Activated CD4-positive, alpha-beta T cell treated with anti-CD3 and anti-CD28 coated beads for 1 hour (primary cell): Measurements from ENCODE around the gene PPIL4.
A peak's percentile ranks its signal among the peaks of the same experiment; 100 is the strongest.
"Not testable (repeated sequence)": the region's sequence is repeated elsewhere in the genome, so short reads cannot be mapped to it uniquely, and the experiment has no call there.

Experiments
- DNase-seq: peaks from one replicate; pipeline ENCODE4 v3.0.0-alpha.2; 2020

PPIL4 gene

DNA sequence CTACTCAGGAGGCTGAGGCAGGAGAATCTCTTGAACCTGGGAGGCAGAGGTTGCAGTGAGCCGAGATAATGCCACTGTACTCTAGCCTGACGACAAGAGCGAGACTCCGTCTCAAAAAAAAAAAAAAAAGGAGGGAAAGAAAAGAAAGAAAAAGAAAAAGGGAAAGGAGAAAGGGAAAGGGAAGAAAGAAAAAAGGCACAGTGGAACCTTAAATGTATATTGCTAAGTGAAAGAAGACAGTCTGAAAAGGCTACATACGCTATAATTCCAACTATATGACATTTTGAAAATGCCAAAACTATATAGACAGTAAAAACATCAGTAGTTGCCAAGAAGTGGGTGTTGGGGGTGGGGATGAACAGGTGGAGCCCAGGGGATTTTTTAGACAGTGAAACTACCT is 16.2 kb downstream of the PPIL4 start:
- DNase-seq: no peak

DNA sequence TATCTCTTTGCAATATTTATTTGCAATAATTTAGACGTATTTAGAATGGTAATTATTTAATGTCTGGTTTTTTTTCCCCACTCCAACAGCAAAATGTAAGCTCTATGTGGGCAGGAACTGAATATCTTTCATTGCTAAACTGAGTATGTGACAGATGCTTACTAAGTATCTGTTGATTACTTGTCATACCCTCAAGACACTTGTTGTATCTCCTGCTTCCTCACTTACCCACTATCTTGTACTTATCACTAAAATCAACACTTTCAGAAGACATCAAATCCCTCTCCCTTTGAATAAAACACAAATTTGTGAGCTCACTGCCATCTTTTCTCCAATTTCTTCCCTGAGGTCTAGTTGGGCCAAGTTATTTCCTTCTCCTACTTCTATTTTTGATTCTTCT is 30.3 kb downstream of the PPIL4 start:
- DNase-seq: no peak

DNA sequence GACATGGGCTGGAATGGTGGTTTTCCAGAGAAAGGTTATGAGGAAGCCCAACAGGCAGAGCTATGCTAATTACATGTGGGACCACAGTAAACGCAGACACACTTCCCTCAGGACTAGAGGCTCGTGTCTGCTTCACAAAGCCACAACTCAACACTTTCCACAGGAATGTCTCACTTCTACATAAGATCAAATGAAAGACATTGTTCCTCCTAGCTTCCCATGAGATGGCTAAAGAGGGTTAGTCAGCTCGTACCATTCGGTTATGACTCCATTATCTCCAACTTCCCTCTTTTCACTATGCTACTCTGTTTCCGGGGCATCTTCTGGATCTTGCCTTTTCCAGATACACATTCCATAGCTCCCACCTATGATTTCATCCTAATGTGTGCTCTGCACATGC is 31.9 kb downstream of the PPIL4 start:
- DNase-seq: no peak

DNA sequence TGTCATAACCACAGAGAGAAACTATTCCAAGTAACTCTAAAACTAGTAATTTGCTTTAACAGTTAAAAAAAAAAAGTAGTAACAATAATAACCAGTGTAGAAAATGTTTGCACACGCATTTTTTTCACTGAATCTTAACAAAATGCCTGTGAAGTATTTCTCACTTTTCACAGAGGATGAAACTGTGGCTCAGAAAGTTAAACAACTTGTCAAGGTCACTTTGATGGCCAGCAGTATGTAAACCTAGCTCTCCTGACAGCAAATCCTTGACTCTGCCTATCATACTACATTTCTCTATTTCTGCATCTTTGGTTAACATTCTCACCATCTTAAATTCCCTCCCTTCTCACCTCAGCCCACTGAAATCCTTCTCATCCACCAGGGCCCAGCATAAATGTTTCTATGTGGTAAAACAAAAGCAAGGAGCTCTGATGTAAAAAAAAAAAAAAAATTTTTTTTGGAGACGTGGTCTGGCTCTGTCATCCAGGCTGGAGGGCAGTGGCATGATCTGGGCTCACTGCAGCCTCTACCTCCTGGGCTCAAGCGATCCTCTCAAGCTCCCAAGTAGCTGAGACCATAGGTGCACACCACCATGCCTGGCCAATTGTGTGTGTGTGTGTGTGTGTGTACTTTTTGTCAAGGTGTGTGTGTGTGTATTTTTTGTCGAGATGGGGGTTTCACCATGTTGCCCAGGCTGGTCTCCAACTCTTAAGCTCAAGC is 34.9 kb downstream of the PPIL4 start:
- DNase-seq: no peak

DNA sequence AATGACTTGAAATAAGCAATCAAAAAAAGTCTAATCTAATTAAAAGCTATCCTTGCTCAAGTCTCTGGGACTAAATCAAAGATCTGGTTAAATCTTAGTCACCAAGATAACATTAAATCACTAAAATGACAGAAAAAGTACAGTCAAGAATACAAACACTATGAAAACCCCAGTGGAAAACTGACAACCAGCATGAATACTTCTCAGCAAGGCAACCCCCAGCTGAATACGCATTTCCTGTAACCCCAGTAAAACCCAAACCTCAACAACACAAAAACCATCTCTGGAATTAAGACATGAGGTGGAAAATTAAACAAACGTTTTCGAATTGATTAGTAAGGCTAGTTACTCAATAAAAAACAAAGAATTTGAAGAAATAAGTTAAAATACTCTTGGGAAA is 37.4 kb downstream of the PPIL4 start:
- no peak for DNase-seq

DNA sequence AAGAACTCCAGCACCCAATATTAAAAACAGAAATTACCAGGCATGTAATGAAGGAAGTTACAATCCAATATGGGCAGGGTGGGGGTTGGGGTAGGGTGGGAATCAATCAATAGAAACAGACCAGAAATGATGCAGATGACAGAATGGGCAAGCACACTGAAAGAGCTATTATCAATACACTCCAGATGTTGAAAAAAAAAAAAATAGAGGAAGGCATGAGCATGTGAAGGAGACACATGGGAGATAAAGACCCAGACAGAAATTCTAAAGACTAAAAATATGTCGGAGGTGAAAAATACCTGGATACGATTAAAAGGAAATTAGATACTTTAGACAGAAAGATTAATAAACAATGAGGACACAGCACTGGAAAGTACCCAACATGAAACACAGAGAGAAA is 42.0 kb downstream of the PPIL4 start:
- DNase-seq: no peak

GRCh38 chr6:149503276-149503675 is 42.6 kb downstream of the PPIL4 start:
- DNase-seq: no peak

- DNase-seq: no peak
Measured at GRCh38 chr6:149501768-149502167, 44.1 kb downstream of the PPIL4 start.

DNA sequence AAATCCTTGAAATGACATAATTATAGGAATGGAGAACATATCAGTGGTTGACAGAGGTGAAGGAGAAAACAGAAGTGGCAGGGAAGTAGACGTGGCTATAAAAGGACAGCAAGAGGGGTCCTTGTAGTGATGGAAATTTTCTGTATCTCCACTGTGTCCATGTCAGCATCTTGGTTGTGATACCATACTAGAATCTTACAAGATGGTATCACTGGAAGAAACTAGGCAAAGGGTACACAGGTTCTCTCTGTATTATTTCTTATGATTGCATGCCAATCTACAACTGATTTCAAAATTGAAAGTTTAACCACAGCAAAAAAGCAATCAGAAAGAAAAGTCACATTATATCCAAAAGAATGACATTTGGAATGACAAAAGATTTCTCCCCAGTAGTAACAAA is 44.6 kb downstream of the PPIL4 start:
- no peak for DNase-seq

DNA sequence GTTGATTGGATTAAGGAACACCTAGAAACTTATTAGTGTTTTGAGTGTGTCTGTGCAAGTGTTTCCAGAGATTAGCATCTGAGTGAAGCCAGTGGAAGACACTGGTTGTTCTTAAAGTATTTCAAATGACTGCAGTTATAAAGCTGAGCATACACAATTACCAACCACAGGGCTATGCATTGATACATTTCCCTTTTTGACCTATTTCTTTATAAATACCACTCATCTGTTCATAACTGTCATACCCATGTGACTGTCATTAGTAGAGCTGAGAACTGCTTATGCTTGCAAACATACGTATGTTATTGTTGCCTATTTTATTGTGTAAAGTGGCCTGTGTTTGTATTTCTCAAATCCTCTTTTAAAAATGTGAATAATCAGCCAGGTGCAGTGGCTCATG is 45.7 kb downstream of the PPIL4 start:
- no peak for DNase-seq

DNA sequence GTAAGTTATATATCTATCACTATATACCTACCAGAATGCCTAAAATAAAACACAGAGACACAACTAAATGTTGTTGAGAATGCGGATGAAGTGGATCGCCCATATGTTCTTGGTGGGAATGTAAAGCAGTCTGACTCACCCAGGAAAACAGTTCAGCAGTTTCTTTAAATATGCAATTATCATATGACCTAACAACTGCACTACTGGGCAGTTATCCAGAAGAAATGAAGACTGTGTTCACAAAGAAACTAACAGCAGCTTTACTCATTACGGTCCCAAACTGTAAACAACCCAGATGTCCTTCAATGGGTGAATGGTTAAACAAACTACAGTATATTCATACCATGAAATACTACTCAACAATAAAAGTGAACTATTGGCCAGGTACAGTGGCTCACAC is 46.8 kb downstream of the PPIL4 start:
- DNase-seq: no peak

DNA sequence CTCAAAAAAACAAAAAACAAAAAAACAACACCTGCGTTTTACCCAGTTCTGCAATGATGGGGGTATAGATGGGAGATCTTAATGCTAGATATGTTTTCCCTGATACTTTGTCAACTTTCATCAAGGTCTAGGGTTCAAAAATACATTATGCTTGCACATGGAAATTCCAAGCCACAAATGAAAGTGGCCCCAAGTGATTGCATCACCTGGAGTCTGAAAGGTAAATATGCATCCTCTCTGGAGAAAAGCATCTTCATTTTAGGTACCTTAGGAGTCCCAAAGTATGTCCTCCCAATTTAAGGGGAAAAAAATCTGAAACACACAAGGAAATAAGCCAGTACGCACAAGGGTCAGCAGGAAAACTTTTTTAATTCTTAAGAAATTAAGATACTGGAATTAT is 48.5 kb downstream of the PPIL4 start:
- DNase-seq: no peak

DNA sequence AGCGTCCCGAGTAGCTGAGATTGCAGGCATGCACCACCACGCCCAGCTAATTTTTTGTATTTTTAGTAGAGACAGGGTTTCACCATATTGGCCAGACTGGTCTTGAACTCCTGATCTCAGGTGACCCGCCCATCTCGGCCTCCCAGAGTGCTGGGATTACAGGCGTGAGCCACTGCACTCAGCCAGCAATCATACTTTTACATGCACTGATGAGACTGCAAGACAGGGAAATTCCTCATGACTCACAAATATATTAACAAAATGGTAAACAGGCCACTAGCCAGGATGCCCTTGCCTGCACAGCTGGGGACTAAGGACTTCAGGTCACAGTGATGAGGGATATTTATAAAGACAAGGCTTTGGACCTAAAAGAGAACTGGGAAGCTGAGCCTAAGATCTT is 49.2 kb downstream of the PPIL4 start:
- not testable (repeated sequence) for DNase-seq

GRCh38 chr6:149495349-149496016 is 50.4 kb downstream of the PPIL4 start:
- DNase-seq: not testable (repeated sequence)

DNA sequence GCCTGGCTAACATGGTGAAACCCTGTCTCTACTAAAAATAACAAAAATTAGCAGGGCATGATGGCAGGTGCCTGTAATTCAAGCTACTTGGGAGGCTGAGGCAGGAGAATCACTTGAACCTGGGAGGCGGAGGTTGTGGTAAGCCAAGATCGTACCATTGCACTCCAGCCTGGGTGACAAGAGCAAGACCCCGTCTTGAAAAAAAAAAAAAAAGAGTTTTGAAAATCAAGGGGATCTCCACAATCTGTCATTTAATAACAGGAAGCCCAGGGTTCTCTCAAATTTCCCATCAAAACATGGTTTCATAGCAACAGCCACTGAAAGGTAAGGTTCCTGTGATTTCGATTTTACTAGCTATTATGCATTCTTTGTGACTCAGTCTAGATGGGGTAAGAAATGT is 51.0 kb downstream of the PPIL4 start:
- peak; percentile 33 for DNase-seq

DNA sequence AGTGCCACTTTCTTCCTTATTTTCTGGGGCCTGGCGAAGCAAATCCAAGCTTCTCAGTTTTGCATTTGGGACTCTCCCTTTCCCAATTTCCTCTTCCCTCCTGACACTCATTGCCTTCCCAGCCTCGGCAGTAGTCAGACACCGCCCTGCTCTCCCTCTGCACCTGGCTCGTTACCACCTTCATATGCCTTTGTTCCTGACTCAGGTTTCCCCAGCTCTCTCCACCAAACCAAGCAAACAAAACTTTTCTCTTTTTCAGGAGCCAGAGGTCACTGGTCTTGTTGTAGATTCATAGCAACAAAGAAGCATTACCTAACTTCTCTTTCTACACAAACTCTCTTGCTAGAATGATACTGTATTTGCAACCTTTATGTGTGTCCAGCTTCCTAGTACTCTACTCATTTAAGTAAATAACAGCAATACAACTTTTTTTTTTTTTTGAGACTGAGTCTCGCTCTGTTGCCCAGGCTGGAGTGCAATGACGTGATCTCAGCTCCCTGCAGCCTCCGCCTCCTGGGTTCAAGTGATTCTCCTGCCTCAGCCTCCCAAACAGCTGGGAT is 52.0 kb downstream of the PPIL4 start:
- no peak for DNase-seq

- DNase-seq: no peak
Measured at GRCh38 chr6:149492798-149493343, 53.0 kb downstream of the PPIL4 start.

DNA sequence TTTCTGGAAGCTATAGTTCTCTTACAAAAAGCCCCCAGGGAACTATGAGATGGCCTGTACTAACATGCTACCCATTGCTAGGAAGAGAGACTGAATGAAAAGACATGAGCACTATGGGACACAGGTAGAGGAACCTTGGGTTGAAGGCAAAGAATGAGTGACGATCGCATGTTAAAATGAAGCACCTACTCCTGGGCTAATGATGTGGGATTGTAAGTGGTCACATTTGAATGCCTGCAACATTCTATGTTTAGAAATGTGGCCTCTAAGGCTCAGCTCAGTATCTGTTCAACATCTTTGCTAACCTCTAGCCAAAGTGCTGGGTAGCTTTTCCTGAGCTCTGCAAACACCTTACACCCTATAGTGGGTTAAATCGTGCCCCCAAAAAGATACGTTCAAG is 55.9 kb downstream of the PPIL4 start:
- no peak for DNase-seq

GRCh38 chr6:149488815-149489214 is 57.0 kb downstream of the PPIL4 start:
- DNase-seq: peak; percentile 44

DNA sequence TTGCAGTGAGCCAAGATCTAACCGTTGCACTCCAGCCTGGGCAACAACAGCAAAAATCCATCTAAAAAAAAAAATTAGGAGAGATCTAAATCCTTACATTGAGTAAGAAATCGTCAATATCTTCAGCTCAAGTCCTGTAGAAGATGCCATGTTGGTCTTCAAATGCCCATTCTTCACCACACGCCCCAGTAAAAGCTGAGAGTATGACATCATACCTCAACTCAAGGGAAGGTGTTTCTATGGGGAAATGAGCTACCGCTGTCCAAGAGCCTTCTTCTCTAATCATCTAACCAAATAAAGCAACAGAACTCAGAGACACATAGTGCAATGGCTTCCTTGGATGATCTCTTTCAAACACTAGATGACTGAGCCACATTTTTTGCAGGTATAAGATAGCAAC is 58.5 kb downstream of the PPIL4 start:
- DNase-seq: no peak

DNA sequence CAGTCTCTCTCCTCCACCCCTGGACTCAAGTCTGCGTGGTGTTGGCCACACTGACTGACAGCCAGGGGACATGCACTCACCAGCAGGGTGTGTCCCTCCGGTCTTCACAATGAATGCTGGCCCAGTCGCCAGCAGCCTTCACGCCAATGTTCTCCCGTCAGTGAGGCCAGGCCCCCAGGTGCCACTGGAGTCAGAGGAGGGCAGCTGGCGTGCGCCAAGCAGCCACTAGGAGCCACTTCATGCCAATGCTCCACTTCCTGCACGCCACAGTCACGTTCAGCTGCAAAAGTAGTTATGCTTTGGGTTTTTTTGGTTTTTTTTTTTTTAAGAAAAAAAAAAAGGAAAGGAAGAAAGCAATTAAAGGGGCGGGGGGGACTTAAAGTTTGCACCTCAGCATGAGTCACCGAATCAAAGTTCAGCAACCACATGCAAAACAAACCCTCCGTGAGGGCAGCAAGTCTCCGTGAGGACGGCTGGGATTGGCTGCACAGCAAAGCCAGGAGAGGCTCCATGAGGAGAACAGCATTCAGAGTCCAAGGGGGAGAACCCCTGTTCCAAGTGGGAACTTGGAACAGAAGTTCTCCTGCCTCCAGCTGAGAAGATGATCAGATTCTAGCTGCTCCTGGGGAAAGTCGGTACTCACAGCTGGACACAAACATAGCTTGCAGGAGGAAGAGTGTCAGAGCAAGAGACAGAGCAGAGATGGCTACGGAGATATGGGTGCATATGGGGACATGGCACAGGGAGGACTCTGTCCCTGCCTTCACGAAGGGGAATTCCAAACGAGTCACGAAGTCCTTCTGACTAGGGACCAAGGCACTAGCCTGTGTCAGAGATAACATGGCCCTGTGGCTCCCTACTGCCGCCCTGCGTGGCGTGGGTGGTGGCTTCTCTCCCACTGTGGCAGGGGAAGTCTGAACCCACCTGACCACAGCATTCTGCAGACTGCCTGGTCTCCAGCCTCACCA is 60.8 kb downstream of the PPIL4 start, which contains the start of gene ZC3H12D:
TSS of gene ZC3H12D (minus strand) at position 282 of the 968 bp plus-strand sequence. CDS start 10,471 bp downstream, outside the sequence.
- peak; percentile 74 for DNase-seq

DNA sequence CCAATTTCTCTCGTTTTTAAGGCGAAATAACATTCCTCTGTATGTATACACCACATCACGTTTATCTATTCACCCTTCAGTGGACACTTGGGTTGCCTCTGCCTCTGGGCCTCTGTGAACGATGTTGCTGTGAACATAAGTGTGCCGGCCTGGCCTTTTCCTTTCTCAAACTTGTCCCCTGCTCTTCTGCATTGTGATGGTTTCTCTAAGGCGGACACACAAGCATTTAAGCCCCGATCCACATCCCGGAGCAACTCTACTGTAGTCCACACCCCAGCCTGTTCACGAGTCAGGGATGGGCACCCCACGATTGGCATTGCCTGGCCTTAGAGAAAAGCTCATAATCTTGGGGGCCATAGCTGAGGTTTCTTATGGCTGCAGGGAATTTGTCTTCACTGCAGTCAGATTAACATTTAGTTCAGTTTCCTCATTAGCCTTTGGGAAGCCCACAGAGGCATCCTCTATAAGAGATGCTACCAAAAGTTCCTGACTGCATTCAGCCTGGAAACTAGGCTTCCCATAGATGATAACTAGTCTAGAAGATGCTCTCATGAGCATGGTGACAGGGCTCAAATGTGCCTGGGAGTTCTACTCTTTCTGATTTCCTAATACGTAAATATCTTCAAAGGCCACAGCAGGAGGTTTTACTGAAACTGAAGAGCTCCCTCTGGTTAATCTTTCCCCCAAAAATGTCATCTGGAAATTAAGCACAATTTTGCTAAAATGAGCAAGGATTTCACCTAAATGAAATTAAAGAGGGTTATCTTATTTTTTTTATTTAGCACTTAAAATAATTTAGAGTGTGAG is 61.8 kb downstream of the PPIL4 start:
- no peak for DNase-seq
